Caco-2 (cell line): ENCODE data around the gene TNS3. TPM values are rescaled to one million over a fixed set of nuclear protein-coding genes. Genes with fewer than 3 reads are reported as not detected.

Experiments used
- Bru-seq: library from RNA; stranded (reverse); fragments of 400-500 nt; gene quantifications from one replicate; lab custom pipeline; 2021; lab: Mats Ljungman, UMichigan
- BruChase-seq, 2 experiments: library from RNA; stranded (reverse); fragments of 400-500 nt; gene quantifications; one replicate each; lab custom pipeline; 2021; lab: Mats Ljungman, UMichigan
- BruUV-seq: library from RNA; stranded (reverse); fragments of 400-500 nt; replicated peaks from 2 replicates; lab custom pipeline; 2021; lab: Mats Ljungman, UMichigan
- CTCF ChIA-PET: fragments of 300-600 bp; sonication (Branson Sonifier 250); formaldehyde crosslinking; loops from one replicate; lab custom pipeline; 2022; ENCODE audit warnings: antibody characterized with exemption; lab: Charles Lee
- POLR2A ChIA-PET: fragments of 300-600 bp; sonication (Branson Sonifier 250); formaldehyde crosslinking; loops from one replicate; lab custom pipeline; 2022; ENCODE audit warnings: antibody characterized with exemption; lab: Charles Lee
- DNase-seq, 2 experiments: peaks; one replicate each; pipeline versions ENCODE4 v3.0.0 to v3.0.0-alpha.2; 2020 to 2022
- H3K27me3 ChIP-seq: replicated peaks from 2 replicates; pipeline ENCODE4 v1.6.0; 2011; ENCODE audit warnings: low read length; ENCODE audit not compliant: control insufficient read depth, insufficient read depth
- H3K36me3 ChIP-seq: 2 replicates; pipeline ENCODE4 v1.5.1; 2011; ENCODE audit warnings: low read length; ENCODE audit not compliant: control insufficient read depth, insufficient read depth
- H3K4me1 ChIP-seq: fragments of 250-450 bp; sonication (Bioruptor Pico); 2 replicates; pipeline ENCODE4 v1.5.1; 2020; ENCODE audit warnings: mild to moderate bottlenecking
- H3K4me3 ChIP-seq: 2 replicates; pipeline ENCODE4 v1.5.1; 2011; ENCODE audit warnings: low read depth, mild to moderate bottlenecking, control low read depth, low read length
- H3K9me3 ChIP-seq: fragments of 250-450 bp; sonication (Bioruptor Pico); 2 replicates; pipeline ENCODE4 v1.5.1; 2020; ENCODE audit warnings: mild to moderate bottlenecking, moderate library complexity
- H3K27ac Mint-ChIP-seq: one replicate; pipeline ENCODE4 v1.8.0; 2022; ENCODE audit warnings: mixed read lengths; ENCODE audit not compliant: unreplicated experiment
- H3K27me3 Mint-ChIP-seq: one replicate; pipeline ENCODE4 v1.8.0; 2022; ENCODE audit warnings: mixed read lengths; ENCODE audit not compliant: insufficient read depth, unreplicated experiment
- H3K36me3 Mint-ChIP-seq: one replicate; pipeline ENCODE4 v1.8.0; 2022; ENCODE audit warnings: mild to moderate bottlenecking, mixed read lengths; ENCODE audit not compliant: insufficient read depth, unreplicated experiment
- H3K4me1 Mint-ChIP-seq: one replicate; pipeline ENCODE4 v1.8.0; 2022; ENCODE audit warnings: low read depth, mixed read lengths; ENCODE audit not compliant: unreplicated experiment
- H3K4me3 Mint-ChIP-seq: one replicate; pipeline ENCODE4 v1.8.0; 2022; ENCODE audit warnings: mild to moderate bottlenecking, moderate library complexity, mixed read lengths; ENCODE audit not compliant: unreplicated experiment
- H3K9me3 Mint-ChIP-seq: one replicate; pipeline ENCODE4 v1.8.0; 2022; ENCODE audit warnings: mixed read lengths; ENCODE audit not compliant: unreplicated experiment
- CTCF ChIP-seq, 2 experiments: fragments of 200-600 bp in 1 of 2; IDR thresholded peaks; 1 replicate in 1 of 2; 2 replicates in 1 of 2; pipeline versions ENCODE4 v1.5.1 to v1.8.0; 2011 to 2022; ENCODE audit warnings: antibody characterized with exemption in 1 of 2, control low read depth in 1 of 2, inconsistent platforms in 1 of 2, low read depth in 1 of 2, low read length in 1 of 2, mild to moderate bottlenecking in 1 of 2, moderate library complexity in 1 of 2; ENCODE audit not compliant: insufficient read depth in 1 of 2, severe bottlenecking in 1 of 2, unreplicated experiment in 1 of 2
- intact Hi-C: fragments of 100-400 bp; cut with micrococcal nuclease; formaldehyde crosslinking; loops from one replicate; pipeline ENCODE4 v1.10.0; 2022; ENCODE audit not compliant: unreplicated experiment
- long read RNA-seq: library from polyadenylated mRNA; stranded (forward); transcript quantifications from one replicate; pipeline ENCODE4 v2.0.0, GENCODE V29; 2022
- total RNA-seq: library from RNA; stranded (reverse); gene quantifications from 2 replicates; pipeline ENCODE4 v1.2.3, GENCODE V29; 2022

TNS3 gene
- 252 and 263 TPM in 2 replicates for total RNA-seq
- Bru-seq, nascent RNA = percentile 97 among the genes with signal in this experiment
- BruChase-seq, experiment 1, labeled RNA remaining after a 2-hour chase = percentile 92 among the genes with signal in this experiment
- percentile 93 among the genes with signal in this experiment for BruChase-seq, experiment 2, labeled RNA remaining after a 6-hour chase
- long read RNA-seq, full-length matches to known transcripts = 6 of 155 reads
- long read RNA-seq, partial matches to known transcripts = 69 of 155 reads
- long read RNA-seq, other reads (novel, unspliced or antisense) = 80 of 155 reads

DNA sequence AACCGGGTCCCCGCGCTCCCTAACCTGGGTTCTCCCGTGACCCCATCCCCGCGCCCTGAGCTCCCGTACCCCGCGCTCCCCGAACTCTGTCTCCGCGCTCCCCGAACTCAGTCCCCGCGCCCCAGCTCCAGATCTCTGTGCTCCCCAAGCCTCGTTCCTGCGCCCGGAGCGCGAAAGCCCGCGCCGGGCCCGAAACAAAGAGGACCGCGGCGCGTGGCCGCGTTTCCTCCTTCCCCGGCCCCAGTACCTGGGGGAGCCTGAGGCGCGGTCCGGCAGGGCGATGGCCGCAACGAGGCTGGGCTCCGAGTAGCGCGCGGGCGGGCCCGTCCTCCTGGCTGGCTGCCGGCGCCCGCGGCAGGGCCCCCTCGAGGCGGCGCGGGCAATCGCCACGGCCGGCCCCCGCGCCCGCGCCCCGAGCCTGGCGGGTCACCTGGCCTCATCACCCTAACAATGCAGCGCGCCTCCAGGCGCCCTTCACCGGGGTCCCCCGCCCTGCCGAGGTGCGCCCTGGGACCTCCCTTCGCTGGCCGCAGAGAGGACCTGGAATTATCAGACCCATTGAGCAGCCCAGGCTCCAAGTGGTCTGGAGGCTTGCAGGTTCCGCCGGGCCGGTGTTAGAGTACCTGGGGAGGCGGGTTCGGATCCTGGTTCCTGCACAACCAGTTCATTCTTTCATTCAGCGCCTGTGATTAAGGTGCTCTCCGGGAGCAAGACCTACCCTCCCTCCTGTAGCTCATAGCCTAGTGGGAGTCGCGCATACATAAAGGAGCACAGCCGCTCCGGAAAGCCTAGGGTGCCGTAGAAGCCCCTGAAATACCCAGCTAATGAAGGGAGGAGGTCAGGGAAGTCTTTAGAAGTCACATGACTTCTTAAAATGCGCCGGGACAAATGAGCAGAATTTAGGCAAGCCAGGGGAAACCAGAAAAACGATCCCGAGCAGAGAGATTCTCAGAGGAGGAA, at the start of gene TNS3:
TSS of gene TNS3 (minus strand) at position 308 of the 960 bp plus-strand sequence. CDS start 142,475 bp downstream, outside the sequence.
- no peaks in the 10 kb centered on the region for H3K27me3 Mint-ChIP-seq
- POLR2A ChIA-PET = interaction anchor here (0.5 to 2.4 kb wide), 8 partner anchors 9 to 507 kb away, joined by 3 to 33 read pairs (median 4); no protein-coding TSS in a partner anchor
- H3K4me3 Mint-ChIP-seq = peak within 1 kb of the TSS; percentile 98
- CTCF ChIA-PET = interaction anchor here (0.6 to 0.8 kb wide), 3 partner anchors 23 to 28 kb away, joined by 3 to 4 read pairs (median 3); no protein-coding TSS in a partner anchor
- Histone ChIP-seq H3K36me3 (peaks cover 2% of the 10 kb centered on the region; the same call in 1 of the 2 replicates), H3K9me3 (peaks cover 3% of the 10 kb centered on the region; the same call in 1 of the 2 replicates), H3K4me3 (peak within 1 kb of the TSS; percentile 88), H3K27me3 (no peaks in the 10 kb centered on the region), H3K4me1 (peaks cover 59% of the 10 kb centered on the region)
- no TSS peak for BruUV-seq
- intact Hi-C loops = loop anchor here (1.0 kb wide), 1 partner anchor 9 kb away; no protein-coding TSS in a partner anchor
- H3K27ac Mint-ChIP-seq = peak within 1 kb of the TSS; percentile 92
- peaks cover 61% of the 10 kb centered on the region for H3K36me3 Mint-ChIP-seq
- DNase-seq = peak; percentile 63 to 83
- H3K4me1 Mint-ChIP-seq = peaks cover 53% of the 10 kb centered on the region
- no peaks in the 10 kb centered on the region for H3K9me3 Mint-ChIP-seq
- TF ChIP-seq CTCF (IDR thresholded peaks at IDR 0.05; ENCODE audit: insufficient read depth in 1 of 2, low read depth in 1 of 2, low read length in 1 of 2, severe bottlenecking in 1 of 2, unreplicated experiment in 1 of 2) = peak in 1 of 2 experiments; percentile 10

- peak overlapping the region; percentile 31 for H3K27ac Mint-ChIP-seq
- H3K36me3 Mint-ChIP-seq = peaks cover 5% of the 10 kb centered on the region
- H3K27me3 Mint-ChIP-seq = no peaks in the 10 kb centered on the region
- CTCF ChIA-PET = no interaction called here
- peak overlapping the region; percentile 2 for H3K4me3 Mint-ChIP-seq
- H3K4me1 Mint-ChIP-seq = peaks cover 33% of the 10 kb centered on the region
- DNase-seq = peak; percentile 31 to 51
- no peaks in the 10 kb centered on the region for H3K9me3 Mint-ChIP-seq
- POLR2A ChIA-PET = interaction anchor here (0.8 kb wide), 2 partner anchors 40 to 50 kb away, joined by 3 to 5 read pairs; partner anchors contain the start of gene TNS3
- TF ChIP-seq CTCF (IDR thresholded peaks at IDR 0.05; ENCODE audit: insufficient read depth in 1 of 2, low read depth in 1 of 2, low read length in 1 of 2, severe bottlenecking in 1 of 2, unreplicated experiment in 1 of 2) = no peak
- Histone ChIP-seq H3K4me3 (no peak overlapping the region), H3K9me3 (no peaks in the 10 kb centered on the region), H3K36me3 (no peaks in the 10 kb centered on the region), H3K4me1 (peaks cover 39% of the 10 kb centered on the region), H3K27me3 (no peaks in the 10 kb centered on the region)
- BruUV-seq = no TSS peak
- intact Hi-C loops = no loop called here
Measured at GRCh38 chr7:47631711-47632110, 49.8 kb upstream of the TNS3 start.
